Body of pancreas (tissue), 4 donors: ENCODE measurements around the gene GPA33. TPM values are rescaled to one million over a fixed set of nuclear protein-coding genes. Genes with fewer than 3 reads are reported as not detected.
"Not testable (repeated sequence)": the region's sequence is repeated elsewhere in the genome, so short reads cannot be mapped to it uniquely, and the experiment has no call there.

Experiments
- ATAC-seq: fragments of 150-250 bp; one replicate; pipeline ENCODE4 v1.9.1; 2016
- DNase-seq, 4 donors: peaks; one replicate each; pipeline ENCODE4 v3.0.0-alpha.2; 2019
- H3K27ac ChIP-seq, 4 donors: fragments of 200-600 bp; sonication (generic); 1 replicate in 3 of 4; 2 replicates in 1 of 4; pipeline versions ENCODE4 v1.5.1 to v1.6.1; 2016 to 2019; ENCODE audit warnings: mild to moderate bottlenecking in 1 of 4, mixed read lengths in 1 of 4, moderate library complexity in 1 of 4
- H3K27me3 ChIP-seq, 2 donors: fragments of 200-600 bp; sonication (generic); one replicate each; pipeline ENCODE4 v1.6.0; 2016; ENCODE audit warnings: mild to moderate bottlenecking in 1 of 2
- H3K36me3 ChIP-seq, 2 donors: fragments of 200-600 bp; sonication (generic); replicated peaks in 1 of 2; 2 replicates each; pipeline ENCODE4 v1.5.1; 2016; ENCODE audit warnings: low read depth in 2 of 2; ENCODE audit not compliant: insufficient read depth in 1 of 2
- H3K4me1 ChIP-seq: fragments of 200-600 bp; sonication (generic); one replicate; pipeline ENCODE4 v1.6.0; 2016
- H3K4me3 ChIP-seq, 2 donors: fragments of 200-600 bp; sonication (generic); 1 replicate in 1 of 2; 2 replicates in 1 of 2; pipeline ENCODE4 v1.5.1; 2016 to 2019
- H3K9me3 ChIP-seq, 3 donors: fragments of 200-600 bp; sonication (generic); 1 replicate in 2 of 3; 2 replicates in 1 of 3; pipeline ENCODE4 v1.5.1; 2016
- POLR2A ChIP-seq, 3 donors: fragments of 450-650 bp; IDR thresholded peaks; one replicate each; pipeline ENCODE4 v1.6.1; 2016; ENCODE audit warnings: antibody characterized with exemption in 3 of 3, mild to moderate bottlenecking in 2 of 3
- WGBS, 2 donors: methylation state at CpG; one replicate each; pipeline ENCODE4 v1.1.5; 2017; 5-methylcytosine and 5-hydroxymethylcytosine counted together
- intact Hi-C: fragments of 100-400 bp; cut with DNase I; formaldehyde crosslinking; loops from one replicate; pipeline ENCODE4 v1.15.1; 2023
- total RNA-seq, 2 donors: library from RNA; depleted of rRNA; stranded (reverse); fragments of >200 nt; gene quantifications; one replicate each; pipeline ENCODE4 v1.1.0, GENCODE V29; 2016
- TF ChIP-seq, protein P1 (sequence below), 7 experiments: fragments of 450-650 bp in 4 of 7; fragments of 200-600 bp in 3 of 7; sonication (generic) in 3 of 7; IDR thresholded peaks; one replicate each; pipeline ENCODE4 v1.5.1; 2016 to 2019; ENCODE audit warnings: antibody characterized with exemption in 7 of 7

GPA33 gene
- total RNA-seq, 2 donors from 2014 or later = 1.6 TPM; not detected in 1

DNA sequence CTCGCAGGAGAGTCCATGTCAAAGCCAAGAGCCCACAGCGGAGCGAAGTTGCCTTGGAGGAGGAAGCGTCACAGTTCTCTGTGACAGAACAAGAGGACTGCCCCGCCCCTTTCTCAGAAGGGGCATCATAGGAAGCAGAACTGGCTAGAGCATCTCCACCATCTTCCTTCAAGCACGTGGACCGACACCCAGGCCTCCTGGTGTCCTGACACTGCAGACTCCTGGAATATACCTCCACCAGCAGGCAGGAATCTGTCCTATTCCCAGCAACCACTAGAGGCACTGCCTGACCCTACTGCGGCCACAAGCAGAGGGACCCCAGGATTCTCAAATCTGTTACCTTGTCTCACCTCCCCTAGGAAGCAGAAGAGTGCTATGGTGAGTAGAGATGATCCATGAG, 37.8 kb downstream of the GPA33 start:
- H3K4me1 ChIP-seq = no peaks in the 10 kb centered on the region
- H3K4me3 ChIP-seq = no peak overlapping the region
- 68 to 72% methylated on average over 6 to 8 of the region's 8 CpGs for WGBS, 2 donors
- H3K27ac ChIP-seq = no peak overlapping the region
- no peak for TF ChIP-seq POLR2A (IDR thresholded peaks at IDR 0.05)
- TF ChIP-seq, protein P1, sequence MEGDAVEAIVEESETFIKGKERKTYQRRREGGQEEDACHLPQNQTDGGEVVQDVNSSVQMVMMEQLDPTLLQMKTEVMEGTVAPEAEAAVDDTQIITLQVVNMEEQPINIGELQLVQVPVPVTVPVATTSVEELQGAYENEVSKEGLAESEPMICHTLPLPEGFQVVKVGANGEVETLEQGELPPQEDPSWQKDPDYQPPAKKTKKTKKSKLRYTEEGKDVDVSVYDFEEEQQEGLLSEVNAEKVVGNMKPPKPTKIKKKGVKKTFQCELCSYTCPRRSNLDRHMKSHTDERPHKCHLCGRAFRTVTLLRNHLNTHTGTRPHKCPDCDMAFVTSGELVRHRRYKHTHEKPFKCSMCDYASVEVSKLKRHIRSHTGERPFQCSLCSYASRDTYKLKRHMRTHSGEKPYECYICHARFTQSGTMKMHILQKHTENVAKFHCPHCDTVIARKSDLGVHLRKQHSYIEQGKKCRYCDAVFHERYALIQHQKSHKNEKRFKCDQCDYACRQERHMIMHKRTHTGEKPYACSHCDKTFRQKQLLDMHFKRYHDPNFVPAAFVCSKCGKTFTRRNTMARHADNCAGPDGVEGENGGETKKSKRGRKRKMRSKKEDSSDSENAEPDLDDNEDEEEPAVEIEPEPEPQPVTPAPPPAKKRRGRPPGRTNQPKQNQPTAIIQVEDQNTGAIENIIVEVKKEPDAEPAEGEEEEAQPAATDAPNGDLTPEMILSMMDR (IDR thresholded peaks at IDR 0.05) = peak in 5 of 7 experiments; percentile 21 to 41 (median 36)
- intact Hi-C loops = loop anchor here (5.0 kb wide), 1 partner anchor 135 kb away; no protein-coding TSS in a partner anchor
- no peaks in the 10 kb centered on the region for H3K27me3 ChIP-seq
- no peaks in the 10 kb centered on the region for H3K9me3 ChIP-seq
- DNase-seq (no peak), ATAC-seq (peak; percentile 48)
- H3K36me3 ChIP-seq = no peaks in the 10 kb centered on the region

DNA sequence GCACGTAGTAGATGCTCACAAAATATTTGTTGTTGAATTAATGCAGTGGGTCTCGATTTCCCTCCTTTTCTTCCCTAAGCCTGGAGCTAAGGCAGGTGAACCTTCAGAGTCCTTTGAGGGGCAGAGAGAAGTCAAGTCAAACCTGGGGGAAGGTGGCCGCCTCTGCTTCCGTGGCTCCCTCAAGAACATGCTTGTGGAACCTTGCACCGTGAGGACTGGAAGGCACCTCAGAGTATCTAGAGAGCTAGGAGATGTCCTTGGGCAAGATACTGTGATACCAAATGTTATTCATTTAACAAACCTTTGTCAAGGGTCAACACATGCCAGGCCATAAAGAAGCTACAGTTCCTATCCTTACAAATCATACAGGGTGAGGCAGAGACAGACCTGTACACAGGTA, 38.3 kb downstream of the GPA33 start:
- H3K9me3 ChIP-seq = no peaks in the 10 kb centered on the region
- intact Hi-C loops = loop anchor here (5.0 kb wide), 1 partner anchor 135 kb away; no protein-coding TSS in a partner anchor

DNA sequence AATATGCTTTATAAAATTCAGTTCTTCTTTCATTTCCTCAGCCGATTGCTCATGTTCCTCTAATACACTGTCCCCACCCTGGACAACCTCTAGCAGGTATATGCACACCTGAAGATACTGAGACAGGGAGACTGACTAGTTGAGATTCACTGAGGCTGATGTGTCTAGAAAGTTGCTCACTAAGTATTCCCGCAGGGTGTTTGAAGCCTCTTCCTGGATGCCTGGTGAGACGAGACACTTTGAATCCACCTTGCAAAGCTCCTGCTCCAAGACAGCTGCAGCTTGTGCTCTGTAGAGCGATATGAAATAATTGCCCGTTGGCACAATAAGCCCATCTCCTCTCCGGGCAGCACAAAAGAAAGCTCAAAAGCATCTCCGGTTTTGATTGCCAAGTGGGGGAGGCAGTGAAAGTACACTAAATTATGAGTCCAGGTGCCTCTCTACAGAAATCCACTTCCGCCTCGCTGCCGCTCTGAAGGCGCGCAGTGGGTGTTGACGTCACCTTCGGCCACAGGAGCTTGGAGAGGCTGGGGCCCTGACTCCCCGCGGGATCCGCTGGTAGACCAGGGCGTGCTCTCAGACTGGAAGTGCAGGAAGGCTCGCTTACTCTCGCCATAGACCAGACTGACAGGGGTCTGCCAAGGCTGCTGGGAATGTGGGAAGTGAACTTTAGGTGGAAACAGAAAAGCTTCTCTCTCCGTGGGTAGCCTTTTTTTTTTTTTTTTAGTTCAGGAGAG, 46.3 kb downstream of the GPA33 start:
- Histone ChIP-seq H3K4me3 (peak overlapping the region in 1 of 2 donors; percentile 9), H3K36me3 (no peaks in the 10 kb centered on the region), H3K9me3 (no peaks in the 10 kb centered on the region), H3K27ac (peak overlapping the region; percentile 46 to 74 (median 63)), H3K27me3 (no peaks in the 10 kb centered on the region), H3K4me1 (peaks cover 5% of the 10 kb centered on the region)
- peak; percentile 22 to 59 (median 41) for TF ChIP-seq POLR2A (IDR thresholded peaks at IDR 0.05)
- TF ChIP-seq, protein P1 (IDR thresholded peaks at IDR 0.05) = no peak
- ATAC-seq (peak; percentile 100), DNase-seq (peak; percentile 86 to 89 (median 86))
- intact Hi-C loops = no loop called here
- WGBS, 2 donors = 5 to 8% methylated on average over 13 to 21 of the region's 21 CpGs

More for the DNA sequence above, 38.3 kb downstream of the GPA33 start:
- Histone ChIP-seq H3K27ac (no peak overlapping the region), H3K36me3 (no peaks in the 10 kb centered on the region), H3K4me3 (no peak overlapping the region), H3K4me1 (no peaks in the 10 kb centered on the region), H3K27me3 (no peaks in the 10 kb centered on the region)
- DNase-seq (no peak), ATAC-seq (no peak)
- TF ChIP-seq, protein P1 (IDR thresholded peaks at IDR 0.05) = no peak
- TF ChIP-seq POLR2A (IDR thresholded peaks at IDR 0.05) = no peak
- 70 to 84% methylated on average over 5 of the region's 5 CpGs for WGBS, 2 donors

DNA sequence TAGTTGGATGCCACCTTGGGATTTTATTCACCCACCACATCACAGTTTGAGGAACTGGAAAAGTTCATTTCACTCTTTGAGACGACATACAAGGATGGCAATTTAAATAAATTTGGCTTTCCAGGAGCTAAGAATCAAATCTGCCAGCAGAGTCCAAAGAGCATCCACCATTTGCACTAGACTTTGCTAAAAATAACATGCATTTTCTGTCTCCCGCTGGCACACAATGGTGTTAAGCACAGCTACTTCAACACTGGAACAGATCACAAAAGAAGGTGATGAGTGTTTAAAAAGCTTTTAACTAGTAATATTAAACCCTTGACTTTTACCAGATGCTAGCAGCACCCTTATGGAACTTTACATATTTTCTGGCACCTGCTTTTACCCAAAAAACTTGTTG, 56.5 kb downstream of the GPA33 start:
- 37 to 38% methylated on average over 2 of the region's 2 CpGs for WGBS, 2 donors

DNA sequence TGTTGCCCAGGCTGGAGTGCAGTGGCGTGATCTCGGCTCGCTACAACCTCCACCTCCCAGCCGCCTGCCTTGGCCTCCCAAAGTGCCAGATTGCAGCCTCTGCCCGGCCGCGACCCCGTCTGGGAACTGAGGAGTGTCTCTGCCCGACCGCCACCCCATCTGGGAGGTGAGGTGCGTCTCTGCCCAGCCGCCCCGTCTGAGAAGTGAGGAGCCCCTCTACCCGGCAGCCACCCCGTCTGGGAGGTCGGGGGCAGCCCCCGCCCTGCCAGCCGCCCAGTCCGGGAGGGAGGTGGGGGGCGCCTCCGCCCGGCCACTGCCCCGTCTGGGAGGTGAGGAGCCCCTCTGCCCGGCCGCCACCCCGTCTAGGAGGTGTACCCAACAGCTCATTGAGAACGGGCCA, 60.6 kb downstream of the GPA33 start:
- H3K4me1 ChIP-seq, DNase-seq, intact Hi-C loops, ATAC-seq, H3K27ac ChIP-seq, H3K27me3 ChIP-seq, H3K36me3 ChIP-seq, H3K4me3 ChIP-seq, H3K9me3 ChIP-seq: not testable (repeated sequence)
- WGBS, 2 donors = 91 to 92% methylated on average over 13 to 14 of the region's 27 CpGs

More for the DNA sequence above, 56.5 kb downstream of the GPA33 start:
- H3K9me3 ChIP-seq = no peaks in the 10 kb centered on the region
- intact Hi-C loops = no loop called here
- H3K27ac ChIP-seq = no peak overlapping the region
- no peaks in the 10 kb centered on the region for H3K4me1 ChIP-seq
- no peak overlapping the region for H3K4me3 ChIP-seq
- no peak for DNase-seq
- H3K36me3 ChIP-seq = no peaks in the 10 kb centered on the region
- ATAC-seq = no peak
- TF ChIP-seq POLR2A (IDR thresholded peaks at IDR 0.05) = no peak
- TF ChIP-seq, protein P1 (IDR thresholded peaks at IDR 0.05) = no peak
- no peaks in the 10 kb centered on the region for H3K27me3 ChIP-seq
